HUES6 (cell line): Measurements from ENCODE around the gene CRELD2.

Experiments used
- H3K27ac ChIP-seq: 2 replicates; pipeline ENCODE4 v1.7.0; 2013; ENCODE audit warnings: low read depth, mild to moderate bottlenecking, low read length, inconsistent platforms
- H3K27me3 ChIP-seq: 2 replicates; pipeline ENCODE4 v1.6.1; 2013; ENCODE audit warnings: low read length; ENCODE audit not compliant: control insufficient read depth, insufficient read depth
- H3K36me3 ChIP-seq: 2 replicates; pipeline ENCODE4 v1.6.1; 2013; ENCODE audit warnings: low read length; ENCODE audit not compliant: control insufficient read depth, insufficient read depth
- H3K4me1 ChIP-seq: 2 replicates; pipeline ENCODE4 v1.6.1; 2013; ENCODE audit warnings: low read length; ENCODE audit not compliant: control insufficient read depth, insufficient read depth
- H3K4me3 ChIP-seq: 2 replicates; pipeline ENCODE4 v1.5.1; 2013; ENCODE audit warnings: low read depth, low read length
- H3K9ac ChIP-seq: one replicate; pipeline ENCODE4 v1.6.1; 2013; ENCODE audit warnings: mild to moderate bottlenecking, low read length
- H3K9me3 ChIP-seq: 2 replicates; pipeline ENCODE4 v1.6.1; 2013; ENCODE audit warnings: low read depth, low read length; ENCODE audit not compliant: control insufficient read depth, insufficient read depth

CRELD2 gene

DNA sequence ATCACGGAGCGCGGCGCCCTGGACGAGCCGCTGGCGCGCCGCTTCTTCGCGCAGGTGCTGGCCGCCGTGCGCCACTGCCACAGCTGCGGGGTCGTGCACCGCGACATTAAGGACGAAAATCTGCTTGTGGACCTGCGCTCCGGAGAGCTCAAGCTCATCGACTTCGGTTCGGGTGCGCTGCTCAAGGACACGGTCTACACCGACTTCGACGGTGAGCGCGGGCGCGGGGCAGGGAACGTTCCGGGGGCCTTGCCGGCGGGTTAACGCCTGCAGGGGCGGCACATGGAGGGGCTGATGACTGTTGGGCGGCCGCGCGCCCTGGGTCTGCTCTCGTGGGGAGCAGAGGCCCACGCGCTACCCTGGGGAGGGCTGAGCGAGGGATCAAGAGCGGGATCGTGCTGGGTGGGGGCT, 43.2 kb downstream of the CRELD2 start:
- Histone ChIP-seq H3K4me1 (peaks cover 25% of the 10 kb centered on the region), H3K27ac (no peak overlapping the region; the same call in 1 of the 2 replicates), H3K27me3 (no peaks in the 10 kb centered on the region; the same call in 1 of the 2 replicates), H3K9me3 (no peaks in the 10 kb centered on the region), H3K9ac (peak overlapping the region; percentile 84), H3K4me3 (peak overlapping the region; percentile 90), H3K36me3 (peaks cover 22% of the 10 kb centered on the region)

DNA sequence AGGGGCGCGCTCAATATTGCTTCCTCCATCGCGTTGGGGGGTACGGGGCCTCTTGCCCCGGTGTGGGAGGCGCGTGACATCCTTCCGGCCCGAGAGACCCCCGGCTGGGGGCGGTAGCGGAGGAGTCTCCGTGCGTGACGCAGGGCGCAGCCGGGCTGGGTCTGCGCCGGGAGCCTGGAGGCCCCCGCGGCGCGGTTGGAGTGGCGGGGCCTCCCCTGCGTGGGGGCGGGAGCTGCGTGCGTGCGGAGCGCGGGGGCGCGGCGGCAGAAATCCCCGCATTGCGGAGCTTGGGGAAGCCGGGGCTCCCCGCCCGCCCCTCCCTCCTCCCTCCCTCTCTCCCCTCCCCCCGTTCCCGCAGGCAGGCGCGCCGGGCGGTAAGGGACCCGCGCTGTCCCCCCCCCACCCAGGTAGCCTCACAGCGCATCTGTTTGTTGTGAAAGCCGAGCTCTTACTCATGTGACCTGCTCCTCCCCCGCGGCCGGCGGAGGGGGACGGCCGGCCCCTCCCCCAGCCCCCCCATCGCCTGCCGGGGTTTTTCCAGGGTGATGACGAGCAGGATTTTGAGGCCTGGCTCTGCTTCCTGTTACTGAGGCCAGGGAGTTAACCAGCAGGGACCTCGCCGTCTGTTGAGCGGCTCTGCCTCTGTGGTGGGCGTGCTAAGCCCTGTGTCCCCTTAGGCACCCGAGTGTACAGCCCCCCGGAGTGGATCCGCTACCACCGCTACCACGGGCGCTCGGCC, 43.7 kb downstream of the CRELD2 start:
- H3K36me3 ChIP-seq: peaks cover 22% of the 10 kb centered on the region
- H3K27me3 ChIP-seq: no peaks in the 10 kb centered on the region; the same call in 1 of the 2 replicates
- peaks cover 26% of the 10 kb centered on the region for H3K4me1 ChIP-seq
- peak overlapping the region; percentile 90 for H3K4me3 ChIP-seq
- no peaks in the 10 kb centered on the region for H3K9me3 ChIP-seq
- H3K27ac ChIP-seq: peak overlapping the region; percentile 85
- peak overlapping the region; percentile 84 for H3K9ac ChIP-seq

DNA sequence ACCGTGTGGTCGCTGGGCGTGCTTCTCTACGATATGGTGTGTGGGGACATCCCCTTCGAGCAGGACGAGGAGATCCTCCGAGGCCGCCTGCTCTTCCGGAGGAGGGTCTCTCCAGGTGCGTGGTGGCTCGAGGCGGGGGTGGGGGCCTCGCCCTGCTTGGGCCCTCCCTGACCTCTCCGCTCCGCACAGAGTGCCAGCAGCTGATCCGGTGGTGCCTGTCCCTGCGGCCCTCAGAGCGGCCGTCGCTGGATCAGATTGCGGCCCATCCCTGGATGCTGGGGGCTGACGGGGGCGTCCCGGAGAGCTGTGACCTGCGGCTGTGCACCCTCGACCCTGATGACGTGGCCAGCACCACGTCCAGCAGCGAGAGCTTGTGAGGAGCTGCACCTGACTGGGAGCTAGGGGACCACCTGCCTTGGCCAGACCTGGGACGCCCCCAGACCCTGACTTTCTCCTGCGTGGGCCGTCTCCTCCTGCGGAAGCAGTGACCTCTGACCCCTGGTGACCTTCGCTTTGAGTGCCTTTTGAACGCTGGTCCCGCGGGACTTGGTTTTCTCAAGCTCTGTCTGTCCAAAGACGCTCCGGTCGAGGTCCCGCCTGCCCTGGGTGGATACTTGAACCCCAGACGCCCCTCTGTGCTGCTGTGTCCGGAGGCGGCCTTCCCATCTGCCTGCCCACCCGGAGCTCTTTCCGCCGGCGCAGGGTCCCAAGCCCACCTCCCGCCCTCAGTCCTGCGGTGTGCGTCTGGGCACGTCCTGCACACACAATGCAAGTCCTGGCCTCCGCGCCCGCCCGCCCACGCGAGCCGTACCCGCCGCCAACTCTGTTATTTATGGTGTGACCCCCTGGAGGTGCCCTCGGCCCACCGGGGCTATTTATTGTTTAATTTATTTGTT, 44.6 kb downstream of the CRELD2 start:
- H3K36me3 ChIP-seq: peaks cover 22% of the 10 kb centered on the region
- H3K9ac ChIP-seq: peak overlapping the region; percentile 75
- peak overlapping the region; percentile 85 for H3K27ac ChIP-seq
- H3K4me1 ChIP-seq: peaks cover 26% of the 10 kb centered on the region
- no peaks in the 10 kb centered on the region; the same call in 1 of the 2 replicates for H3K27me3 ChIP-seq
- no peaks in the 10 kb centered on the region for H3K9me3 ChIP-seq
- H3K4me3 ChIP-seq: peak overlapping the region; percentile 90

- Histone ChIP-seq H3K27ac (0 out of 2 replicates have a peak overlapping the region, but pooled peaks have one; percentile 5), H3K4me3 (no peak overlapping the region)
Observed at GRCh38 chr22:49963647-49964026, 45.2 kb downstream of the CRELD2 start.

GRCh38 chr22:49964136-49965090, 46.0 kb downstream of the CRELD2 start:
- H3K27ac ChIP-seq: no peak overlapping the region
- no peak overlapping the region for H3K4me3 ChIP-seq
- H3K36me3 ChIP-seq: peaks cover 22% of the 10 kb centered on the region
- H3K4me1 ChIP-seq: peaks cover 20% of the 10 kb centered on the region
- H3K27me3 ChIP-seq: no peaks in the 10 kb centered on the region; the same call in 1 of the 2 replicates
- H3K9ac ChIP-seq: no peak overlapping the region
- no peaks in the 10 kb centered on the region for H3K9me3 ChIP-seq

More at GRCh38 chr22:49963647-49964026, 45.2 kb downstream of the CRELD2 start:
- Histone ChIP-seq H3K9ac (no peak overlapping the region), H3K4me1 (peaks cover 26% of the 10 kb centered on the region), H3K27me3 (no peaks in the 10 kb centered on the region; the same call in 1 of the 2 replicates), H3K9me3 (no peaks in the 10 kb centered on the region), H3K36me3 (peaks cover 22% of the 10 kb centered on the region)

DNA sequence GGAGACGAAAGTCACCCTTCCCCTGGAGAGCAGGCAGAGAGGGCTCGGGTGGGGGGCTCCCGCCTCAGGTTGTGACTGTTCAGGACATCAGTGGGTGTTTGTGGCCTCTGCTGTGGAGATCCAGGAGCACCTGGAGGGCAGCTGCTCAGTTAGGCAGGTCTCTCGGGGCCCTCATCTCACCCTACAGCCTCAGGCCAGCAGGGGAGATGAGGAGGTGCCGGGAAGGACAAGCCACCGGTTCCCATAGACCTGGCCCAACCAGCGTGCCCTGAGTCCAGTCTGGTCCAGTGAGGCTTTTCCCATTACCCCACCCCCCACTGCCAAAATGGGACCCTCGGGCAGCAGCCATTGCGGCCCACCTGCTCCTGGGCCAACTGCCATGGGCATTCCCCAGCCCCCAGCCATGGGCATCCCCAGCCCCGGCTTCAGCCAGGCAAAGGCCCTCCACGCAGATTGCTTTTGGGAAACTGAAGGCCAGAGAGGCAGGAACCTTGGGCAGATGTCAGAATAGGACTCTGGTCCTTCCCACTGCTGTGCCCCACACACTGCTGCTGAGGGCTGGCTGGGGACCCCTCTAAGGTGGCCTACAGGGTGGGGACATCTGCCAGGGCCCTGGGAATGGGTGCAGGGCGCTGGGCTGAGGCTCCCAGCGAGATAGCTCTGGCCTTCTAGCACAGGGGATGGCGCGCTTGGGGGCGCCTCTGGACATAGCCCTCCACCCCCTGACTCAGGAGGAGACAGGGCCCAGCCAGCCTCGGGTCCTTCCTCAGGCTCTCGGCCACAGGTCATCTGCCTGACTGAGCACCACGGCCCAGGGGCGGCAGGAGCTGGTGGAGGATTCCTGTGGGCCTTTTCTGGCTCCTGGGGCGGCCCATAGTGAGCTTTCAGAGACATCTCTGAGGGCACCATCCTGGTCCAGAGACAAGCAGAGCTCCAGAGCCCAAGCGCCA, 46.9 kb downstream of the CRELD2 start:
- Histone ChIP-seq H3K9ac (no peak overlapping the region), H3K9me3 (no peaks in the 10 kb centered on the region), H3K36me3 (peaks cover 22% of the 10 kb centered on the region), H3K4me1 (peaks cover 15% of the 10 kb centered on the region), H3K27me3 (peaks cover 4% of the 10 kb centered on the region), H3K27ac (no peak overlapping the region), H3K4me3 (no peak overlapping the region)

- Histone ChIP-seq H3K9me3 (no peaks in the 10 kb centered on the region), H3K27me3 (peaks cover 11% of the 10 kb centered on the region), H3K9ac (no peak overlapping the region), H3K4me3 (no peak overlapping the region), H3K4me1 (peaks cover 19% of the 10 kb centered on the region), H3K27ac (no peak overlapping the region), H3K36me3 (peaks cover 22% of the 10 kb centered on the region)
Observed at GRCh38 chr22:49966041-49966773, 47.8 kb downstream of the CRELD2 start.

GRCh38 chr22:49966774-49967705, 48.6 kb downstream of the CRELD2 start:
- peaks cover 18% of the 10 kb centered on the region for H3K36me3 ChIP-seq
- H3K9me3 ChIP-seq: no peaks in the 10 kb centered on the region
- H3K4me1 ChIP-seq: peaks cover 23% of the 10 kb centered on the region
- peaks cover 20% of the 10 kb centered on the region for H3K27me3 ChIP-seq
- no peak overlapping the region for H3K4me3 ChIP-seq
- no peak overlapping the region for H3K9ac ChIP-seq
- H3K27ac ChIP-seq: no peak overlapping the region
